ENCODE measurements around the gene HDLBP.
"Not testable (repeated sequence)": the region's sequence is repeated elsewhere in the genome, so short reads cannot be mapped to it uniquely, and the experiment has no call there.

The HDLBP gene

GRCh38 chr2:241334813-241335212 lies 19.3 kb upstream of the HDLBP start:
- peak; percentile 90 for DNase-seq

- no peak for DNase-seq
These were observed 15.1 kb upstream of the HDLBP start for GRCh38 chr2:241330616-241330981.

DNA sequence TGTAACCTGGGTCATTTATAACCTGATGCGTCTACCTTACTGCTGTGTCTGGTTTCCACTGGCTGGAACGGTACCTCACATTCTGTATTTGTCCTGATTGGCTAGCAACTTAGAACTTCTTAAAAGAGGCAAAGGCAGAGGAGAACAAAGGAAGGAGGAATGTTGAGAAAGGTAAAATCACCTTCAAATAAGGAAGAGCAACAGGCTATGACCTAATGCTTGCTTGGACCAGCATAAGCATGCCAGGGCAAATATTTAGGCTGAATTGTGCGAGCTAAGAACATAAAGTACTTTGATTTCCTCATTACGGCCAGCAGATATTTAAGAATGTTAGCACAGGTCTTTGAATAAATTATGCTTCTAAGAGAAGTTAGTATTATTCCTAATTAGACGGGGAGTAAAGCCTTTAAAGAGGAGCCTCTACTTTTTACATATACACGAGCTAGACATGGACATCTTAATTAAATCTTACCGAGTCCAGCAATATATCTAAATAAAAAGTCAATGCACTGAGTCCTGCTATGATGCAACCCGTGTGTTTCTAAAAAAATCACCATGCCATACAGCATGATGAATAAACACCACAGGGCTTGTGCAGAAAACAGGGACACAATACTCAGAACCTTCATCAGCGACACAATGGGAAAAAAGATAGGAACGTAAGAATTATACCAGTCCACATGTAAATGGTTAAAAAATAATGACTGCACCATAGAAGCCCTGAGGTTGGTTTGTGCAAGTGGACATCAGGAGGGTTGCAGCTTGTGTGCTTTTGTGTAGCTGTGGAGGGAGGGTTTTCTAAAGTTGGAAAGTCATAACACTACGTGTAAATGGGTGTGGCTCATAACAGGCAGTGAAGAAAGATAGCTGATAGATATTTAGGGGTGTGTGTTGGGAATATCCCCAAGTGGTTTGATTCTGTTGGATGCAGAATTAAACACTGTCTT lies 14.5 kb upstream of the HDLBP start:
- DNase-seq = no peak

DNA sequence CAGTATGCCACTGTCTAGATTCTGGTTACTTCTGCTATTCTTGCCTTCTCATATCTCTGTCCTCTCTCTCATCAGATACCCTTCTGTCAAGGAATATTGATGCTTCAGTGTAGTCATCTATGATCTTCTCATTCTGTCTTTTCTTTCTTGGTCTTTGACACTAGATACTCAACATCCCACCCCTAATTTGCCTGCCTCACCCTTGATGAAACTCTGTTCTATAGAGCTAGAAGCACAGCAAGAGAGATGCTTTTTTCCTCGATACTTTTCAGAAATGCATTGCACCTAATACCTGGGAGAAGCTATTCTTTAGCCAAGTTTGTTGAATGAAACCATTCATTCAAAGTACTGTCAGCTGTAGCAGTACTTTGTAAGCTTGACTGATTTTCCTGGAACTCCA lies 9.8 kb upstream of the HDLBP start:
- no peak for DNase-seq

GRCh38 chr2:241324775-241325174 lies 9.3 kb upstream of the HDLBP start:
- DNase-seq = no peak

DNA sequence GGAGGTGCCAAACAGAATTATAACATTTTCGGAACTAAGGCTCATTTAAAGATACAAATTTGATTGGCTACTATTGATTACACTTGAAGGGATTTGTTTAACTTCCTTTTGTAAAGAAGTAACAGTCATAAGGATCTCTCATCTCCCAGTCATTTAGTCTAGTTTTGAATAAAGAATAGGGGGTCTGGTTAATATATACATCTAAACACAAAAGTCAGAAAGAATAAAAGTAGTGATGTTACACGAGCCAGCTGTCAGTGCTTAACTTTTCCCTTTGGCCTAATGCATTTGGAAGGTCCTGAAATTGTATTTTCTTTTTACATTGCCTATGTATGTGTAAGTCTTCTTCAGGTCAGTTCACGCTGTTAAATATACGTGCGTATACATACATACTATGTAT lies 8.3 kb upstream of the HDLBP start:
- no peak for DNase-seq

GRCh38 chr2:241321886-241322285 lies 6.4 kb upstream of the HDLBP start:
- no peak for DNase-seq

GRCh38 chr2:241321033-241321432 lies 5.6 kb upstream of the HDLBP start:
- DNase-seq = no peak

- no peak for DNase-seq
These were observed 4.9 kb upstream of the HDLBP start for GRCh38 chr2:241320394-241320793.

GRCh38 chr2:241318830-241319229 lies 3.4 kb upstream of the HDLBP start:
- not testable (repeated sequence) for DNase-seq

GRCh38 chr2:241317391-241317790 lies 1.9 kb upstream of the HDLBP start:
- no peak for DNase-seq

- no peak for DNase-seq
These were observed 1.4 kb upstream of the HDLBP start for GRCh38 chr2:241316825-241317224.

GRCh38 chr2:241315879-241316631 lies 583 bp upstream of the HDLBP start, which contains the start of gene SEPTIN2:
SEPTIN2 (plus strand) TSS chr2:241315925; CDS start chr2:241324233, 8,308 bp downstream.
- DNase-seq = peak; percentile 30

DNA sequence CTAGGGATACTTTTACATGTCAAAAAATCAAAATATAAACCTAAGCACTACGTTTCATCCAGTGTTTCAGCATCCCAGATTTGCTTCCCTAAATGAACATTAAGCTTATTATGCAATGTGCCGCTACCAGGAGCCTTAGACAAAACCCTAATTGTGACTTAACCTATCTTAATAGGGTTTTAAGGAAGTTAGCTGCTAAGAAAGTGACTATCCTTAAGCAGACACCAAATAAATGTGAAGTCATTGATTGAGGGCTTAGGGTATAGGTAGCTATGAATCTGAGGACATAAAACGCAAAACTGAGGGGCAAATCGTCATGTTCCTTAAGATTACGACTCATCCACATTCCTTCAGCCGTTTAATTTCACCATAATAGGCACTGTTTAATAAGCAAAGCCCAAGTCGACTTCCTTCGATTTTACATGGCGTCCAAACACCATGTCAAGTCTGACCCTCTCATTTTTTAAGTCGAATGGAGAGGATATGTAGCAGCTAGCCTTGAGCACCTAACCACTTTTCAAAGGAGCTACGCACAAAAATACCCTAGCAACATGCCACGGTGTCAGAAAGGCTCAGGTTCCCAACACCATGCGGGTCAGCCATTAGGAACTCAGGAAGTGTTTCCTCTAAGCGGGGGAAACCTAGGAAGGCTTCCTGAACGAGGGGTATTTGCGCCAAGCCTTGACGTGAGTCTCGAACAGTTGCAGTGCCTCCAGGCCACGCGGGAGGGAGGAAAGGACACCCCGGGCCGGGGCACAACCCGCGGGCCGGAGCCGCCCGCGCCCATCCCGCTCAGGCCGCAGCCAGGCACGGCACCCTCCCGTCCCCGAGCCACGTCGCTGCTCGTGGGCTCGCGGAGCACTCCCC lies 1.0 kb downstream of the HDLBP start:
- DNase-seq = peak; percentile 46

DNA sequence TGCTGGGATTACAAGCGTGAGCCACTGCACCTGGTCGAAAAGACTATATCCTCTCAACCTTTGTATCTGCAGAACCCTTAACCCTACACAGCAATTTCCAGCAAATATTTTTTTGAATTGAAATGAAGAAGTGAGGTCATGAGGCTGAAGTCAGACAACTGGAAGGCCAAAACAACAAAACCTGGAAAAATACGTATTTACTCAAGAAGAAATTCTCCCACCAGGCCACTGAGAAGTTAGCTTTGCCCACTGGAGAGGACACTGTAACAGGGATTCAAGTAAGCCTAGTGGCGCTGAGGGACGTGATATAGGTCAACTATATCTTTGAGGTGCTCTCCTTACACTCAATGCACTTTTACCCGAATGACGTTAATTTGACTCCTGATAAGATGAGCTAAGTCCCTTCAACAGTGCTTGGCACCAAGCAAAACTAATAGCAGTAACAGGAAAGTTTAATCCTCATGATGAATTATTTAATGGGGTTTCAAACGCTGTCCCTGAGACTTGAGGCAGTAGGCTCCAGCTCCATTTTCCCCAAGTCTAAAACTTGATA lies 1.9 kb downstream of the HDLBP start:
- DNase-seq = no peak

DNA sequence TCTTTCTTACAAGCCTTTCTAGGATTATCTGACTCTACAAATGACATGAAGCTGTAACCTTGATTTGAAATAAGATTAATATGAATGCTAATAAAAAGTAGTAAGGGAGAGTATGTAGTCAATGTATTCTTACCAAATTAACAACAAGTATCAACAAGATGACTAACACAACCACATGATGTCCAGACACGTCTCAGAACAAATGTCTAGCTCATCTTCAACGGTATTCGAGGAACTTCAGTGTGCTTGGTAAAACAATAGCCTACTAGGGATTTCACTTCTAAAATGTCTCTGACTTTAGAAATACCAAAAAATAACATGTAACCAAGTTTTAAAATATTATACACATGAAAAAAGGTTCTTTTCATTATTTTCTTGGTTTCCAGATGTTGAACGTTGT lies 3.4 kb downstream of the HDLBP start:
- DNase-seq = no peak

GRCh38 chr2:241310917-241311566 lies 4.4 kb downstream of the HDLBP start:
- no peak for DNase-seq

DNA sequence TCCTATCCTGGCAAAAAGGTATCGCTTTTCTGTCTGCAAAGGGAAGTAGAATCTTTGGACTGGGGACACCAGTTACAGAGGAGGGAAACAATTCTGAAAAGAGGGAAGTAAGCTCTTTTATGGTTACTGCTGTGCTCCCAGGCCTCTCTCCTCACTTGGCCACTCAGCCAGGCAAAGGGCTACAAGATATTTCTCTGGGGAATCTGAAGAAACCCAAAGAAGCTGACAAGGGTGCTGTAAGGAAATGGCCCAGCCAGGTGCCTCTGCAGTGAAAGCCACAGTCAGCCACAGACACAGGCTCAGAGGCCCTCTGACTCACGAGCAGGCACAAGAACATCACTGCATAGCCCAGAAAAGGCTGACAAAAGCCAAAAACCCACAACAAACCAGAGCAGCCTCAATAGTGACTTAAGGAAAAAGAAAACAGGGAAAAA lies 5.8 kb downstream of the HDLBP start:
- DNase-seq = no peak

- DNase-seq = no peak
These were observed 6.5 kb downstream of the HDLBP start for GRCh38 chr2:241308832-241309500.

GRCh38 chr2:241308267-241308666 lies 7.2 kb downstream of the HDLBP start:
- no peak for DNase-seq

DNA sequence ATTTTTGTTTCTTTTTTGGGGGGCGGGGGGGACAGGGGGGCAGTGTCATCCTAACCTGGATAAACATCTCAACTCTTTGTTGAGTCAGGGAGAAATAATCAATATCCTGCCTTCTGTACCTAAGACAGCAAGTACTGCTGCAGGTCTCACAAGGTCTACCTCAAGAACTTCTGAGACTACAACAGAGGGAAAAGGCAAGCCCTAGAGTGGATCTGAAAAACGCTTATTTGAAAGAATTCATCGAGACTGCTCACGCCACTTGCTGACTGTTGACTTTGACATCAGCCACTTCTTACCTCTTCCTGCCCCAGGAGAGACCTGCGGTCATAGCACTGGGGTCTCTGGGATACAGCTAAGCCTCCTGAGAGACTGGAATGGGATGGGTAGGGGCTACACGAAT lies 8.4 kb downstream of the HDLBP start:
- DNase-seq = no peak

All from NCI-H2029 (cell line).